Trophoblast cell (in vitro differentiated cells and primary cell): ENCODE results near the gene MYT1.

ENCODE experiments used
- DNase-seq, 2 donors: peaks; one replicate each; pipeline ENCODE4 v3.0.0-alpha.2; 2016
- H2AFZ ChIP-seq: 2 replicates; pipeline ENCODE4 v1.6.1; 2013; ENCODE audit warnings: low read length, moderate library complexity, mild to moderate bottlenecking; ENCODE audit not compliant: insufficient read depth, poor library complexity
- H2AK5ac ChIP-seq: 2 replicates; pipeline ENCODE4 v1.6.1; 2013; ENCODE audit warnings: mild to moderate bottlenecking, low read length
- H2BK120ac ChIP-seq: 2 replicates; pipeline ENCODE4 v1.6.1; 2013; ENCODE audit warnings: low read length, mild to moderate bottlenecking, moderate library complexity; ENCODE audit not compliant: insufficient read depth, poor library complexity
- H2BK12ac ChIP-seq: 2 replicates; pipeline ENCODE4 v1.6.1; 2013; ENCODE audit warnings: mild to moderate bottlenecking, low read length, moderate library complexity
- H2BK5ac ChIP-seq: 2 replicates; pipeline ENCODE4 v1.6.1; 2013; ENCODE audit warnings: low read length, low read depth, moderate library complexity, mild to moderate bottlenecking; ENCODE audit not compliant: poor library complexity
- H3K14ac ChIP-seq: 2 replicates; pipeline ENCODE4 v1.6.1; 2013; ENCODE audit warnings: mild to moderate bottlenecking, low read length
- H3K18ac ChIP-seq: 2 replicates; pipeline ENCODE4 v1.6.1; 2013; ENCODE audit warnings: mild to moderate bottlenecking, low read length
- H3K23ac ChIP-seq: 2 replicates; pipeline ENCODE4 v1.6.1; 2013; ENCODE audit warnings: low read length
- H3K27ac ChIP-seq: 2 replicates; pipeline ENCODE4 v1.5.1; 2013; ENCODE audit warnings: low read depth, mild to moderate bottlenecking, inconsistent platforms, low read length, moderate library complexity
- H3K27me3 ChIP-seq: 2 replicates; pipeline ENCODE4 v1.6.1; 2013; ENCODE audit warnings: inconsistent platforms, mild to moderate bottlenecking, low read length, moderate library complexity; ENCODE audit not compliant: insufficient read depth
- H3K36me3 ChIP-seq, 2 experiments: 1 replicate in 1 of 2; 2 replicates in 1 of 2; pipeline ENCODE4 v1.6.1; 2013; ENCODE audit warnings: low read length in 2 of 2, mild to moderate bottlenecking in 2 of 2, moderate library complexity in 1 of 2; ENCODE audit not compliant: insufficient read depth in 2 of 2, control insufficient read depth in 1 of 2
- H3K4ac ChIP-seq: 2 replicates; pipeline ENCODE4 v1.6.1; 2013; ENCODE audit warnings: low read depth, mild to moderate bottlenecking, low read length, moderate library complexity
- H3K4me1 ChIP-seq, 2 experiments: 1 replicate in 1 of 2; 2 replicates in 1 of 2; pipeline ENCODE4 v1.6.1; 2013; ENCODE audit warnings: low read length in 2 of 2, mild to moderate bottlenecking in 2 of 2, moderate library complexity in 1 of 2; ENCODE audit not compliant: insufficient read depth in 2 of 2, control insufficient read depth in 1 of 2
- H3K4me2 ChIP-seq: 2 replicates; pipeline ENCODE4 v1.6.1; 2013; ENCODE audit warnings: inconsistent platforms, mild to moderate bottlenecking, low read length, moderate library complexity
- H3K4me3 ChIP-seq: 2 replicates; pipeline ENCODE4 v1.5.1; 2013; ENCODE audit warnings: mild to moderate bottlenecking, low read depth, low read length, inconsistent platforms
- H3K79me1 ChIP-seq: one replicate; pipeline ENCODE4 v1.6.1; 2013; ENCODE audit warnings: low read length
- H3K79me2 ChIP-seq: 2 replicates; pipeline ENCODE4 v1.6.1; 2013; ENCODE audit warnings: low read length, mild to moderate bottlenecking; ENCODE audit not compliant: control insufficient read depth, insufficient read depth, poor library complexity
- H3K9ac ChIP-seq: 2 replicates; pipeline ENCODE4 v1.6.1; 2013; ENCODE audit warnings: mild to moderate bottlenecking, low read length
- H3K9me3 ChIP-seq: 2 replicates; pipeline ENCODE4 v1.6.1; 2013; ENCODE audit warnings: low read depth, mild to moderate bottlenecking, control low read depth, inconsistent platforms, low read length; ENCODE audit not compliant: insufficient read depth
- H4K12ac ChIP-seq: 2 replicates; pipeline ENCODE4 v1.6.1; 2013; ENCODE audit warnings: low read depth, mild to moderate bottlenecking, low read length, moderate library complexity
- H4K8ac ChIP-seq: 2 replicates; pipeline ENCODE4 v1.6.1; 2013; ENCODE audit warnings: low read depth, mild to moderate bottlenecking, low read length, moderate library complexity
- H4K91ac ChIP-seq: one replicate; pipeline ENCODE4 v1.6.1; 2013; ENCODE audit warnings: low read depth, mild to moderate bottlenecking, low read length, moderate library complexity
- WGBS: extraction: QIAGEN DNeasy Blood & Tissue Kit; methylation state at CpG from one replicate; pipeline ENCODE4 v1.1.7; 2013; ENCODE audit warnings: missing lambda C conversion rate; ENCODE audit not compliant: insufficient read length, insufficient coverage; ENCODE audit errors: extremely low coverage; 5-methylcytosine and 5-hydroxymethylcytosine counted together

Gene MYT1

GRCh38 chr20:64144144-64144912, 19.9 kb upstream of the MYT1 start:
- no peak overlapping the region for H4K91ac ChIP-seq
- H3K9me3 ChIP-seq = peaks cover 12% of the 10 kb centered on the region
- no peak overlapping the region for H4K12ac ChIP-seq
- no peak overlapping the region for H3K18ac ChIP-seq
- H2BK120ac ChIP-seq = no peak overlapping the region
- no peak overlapping the region for H2BK5ac ChIP-seq
- H4K8ac ChIP-seq = no peak overlapping the region
- no peak overlapping the region for H2AK5ac ChIP-seq
- no CpG with 5 or more reads among the region's 8 CpGs for WGBS
- no peak overlapping the region for H3K4me2 ChIP-seq
- no peak overlapping the region for H3K4me3 ChIP-seq
- DNase-seq = no peak
- H3K14ac ChIP-seq = no peak overlapping the region
- H3K27me3 ChIP-seq = no peaks in the 10 kb centered on the region
- H3K23ac ChIP-seq = peak overlapping the region; percentile 10
- H2AFZ ChIP-seq = no peak overlapping the region
- H3K4ac ChIP-seq = no peak overlapping the region
- H3K27ac ChIP-seq = no peak overlapping the region
- no peaks in the 10 kb centered on the region for H3K79me2 ChIP-seq
- no peaks in the 10 kb centered on the region for H3K36me3 ChIP-seq
- no peaks in the 10 kb centered on the region for H3K4me1 ChIP-seq
- H3K79me1 ChIP-seq = no peaks in the 10 kb centered on the region
- H3K9ac ChIP-seq = no peak overlapping the region
- H2BK12ac ChIP-seq = no peak overlapping the region

- no CpG with 5 or more reads among the region's 17 CpGs for WGBS
- H3K9ac ChIP-seq = no peak overlapping the region
Measured at GRCh38 chr20:64145458-64146300, 18.6 kb upstream of the MYT1 start.

GRCh38 chr20:64146301-64146935, 17.8 kb upstream of the MYT1 start:
- Histone ChIP-seq H3K4me3 (no peak overlapping the region), H3K9me3 (peaks cover 21% of the 10 kb centered on the region), H3K18ac (no peak overlapping the region), H2AK5ac (no peak overlapping the region), H2BK12ac (no peak overlapping the region), H4K12ac (no peak overlapping the region), H3K79me2 (no peaks in the 10 kb centered on the region), H3K9ac (no peak overlapping the region), H3K4me1 (no peaks in the 10 kb centered on the region), H3K23ac (no peak overlapping the region), H3K79me1 (no peaks in the 10 kb centered on the region), H3K27me3 (no peaks in the 10 kb centered on the region), H2BK120ac (no peak overlapping the region), H4K91ac (no peak overlapping the region), H4K8ac (no peak overlapping the region), H2BK5ac (no peak overlapping the region), H3K14ac (no peak overlapping the region), H3K27ac (no peak overlapping the region), H2AFZ (no peak overlapping the region), H3K4me2 (no peak overlapping the region), H3K4ac (no peak overlapping the region), H3K36me3 (no peaks in the 10 kb centered on the region)
- DNase-seq = no peak
- no CpG with 5 or more reads among the region's 7 CpGs for WGBS

More at GRCh38 chr20:64145458-64146300, 18.6 kb upstream of the MYT1 start:
- H2BK120ac ChIP-seq = no peak overlapping the region
- no peak overlapping the region for H3K27ac ChIP-seq
- peaks cover 21% of the 10 kb centered on the region for H3K9me3 ChIP-seq
- H3K23ac ChIP-seq = no peak overlapping the region
- no peak overlapping the region for H3K14ac ChIP-seq
- H2BK12ac ChIP-seq = no peak overlapping the region
- no peaks in the 10 kb centered on the region for H3K36me3 ChIP-seq
- no peaks in the 10 kb centered on the region for H3K79me2 ChIP-seq
- H3K4me2 ChIP-seq = no peak overlapping the region
- no peak overlapping the region for H2BK5ac ChIP-seq
- no peaks in the 10 kb centered on the region for H3K27me3 ChIP-seq
- H3K18ac ChIP-seq = no peak overlapping the region
- H3K4me3 ChIP-seq = no peak overlapping the region
- H3K4me1 ChIP-seq = no peaks in the 10 kb centered on the region
- H3K4ac ChIP-seq = no peak overlapping the region
- H2AK5ac ChIP-seq = no peak overlapping the region
- no peak overlapping the region for H4K91ac ChIP-seq
- H4K8ac ChIP-seq = no peak overlapping the region
- H3K79me1 ChIP-seq = no peaks in the 10 kb centered on the region
- DNase-seq = no peak
- no peak overlapping the region for H4K12ac ChIP-seq
- no peak overlapping the region for H2AFZ ChIP-seq

GRCh38 chr20:64146936-64147477, 17.2 kb upstream of the MYT1 start:
- Histone ChIP-seq H3K27me3 (no peaks in the 10 kb centered on the region), H3K18ac (no peak overlapping the region), H3K79me2 (no peaks in the 10 kb centered on the region), H3K79me1 (no peaks in the 10 kb centered on the region), H2BK5ac (no peak overlapping the region), H3K4me3 (no peak overlapping the region), H2BK120ac (no peak overlapping the region), H4K8ac (no peak overlapping the region), H3K36me3 (no peaks in the 10 kb centered on the region), H2AK5ac (no peak overlapping the region), H3K27ac (no peak overlapping the region), H2AFZ (no peak overlapping the region), H3K23ac (no peak overlapping the region), H3K4me2 (no peak overlapping the region), H4K91ac (no peak overlapping the region), H3K9ac (no peak overlapping the region), H3K4me1 (no peaks in the 10 kb centered on the region), H2BK12ac (no peak overlapping the region), H3K14ac (no peak overlapping the region), H3K4ac (no peak overlapping the region), H4K12ac (no peak overlapping the region), H3K9me3 (peaks cover 21% of the 10 kb centered on the region)
- no peak for DNase-seq
- WGBS = no CpG with 5 or more reads among the region's 12 CpGs
